HepG2 (cell line): ENCODE measurements around the gene UBE2E1. TPM values are rescaled to one million over a fixed set of nuclear protein-coding genes. Genes with fewer than 3 reads are reported as not detected.

Experiments
- ATAC-seq: fragments of 200-7000 bp; cut with Tn5 transposase; 3 replicates; pipeline ENCODE4 v1.9.1; 2020; ENCODE audit warnings: mild to moderate bottlenecking, moderate library complexity
- BruUV-seq: library from RNA; stranded (reverse); fragments of 400-500 nt; replicated peaks from 2 replicates; lab custom pipeline; 2021; lab: Mats Ljungman, UMichigan
- CTCF ChIA-PET: fragments of 300-600 bp; formaldehyde crosslinking; extraction: SDS; loops from one replicate; lab custom pipeline; 2021; ENCODE audit warnings: low total read pairs, inconsistent platforms, low intra/inter-chr PET ratio; lab: Yijun Ruan, JAX
- POLR2A ChIA-PET: fragments of 350-600 bp; sonication (Branson Sonifier 250); formaldehyde crosslinking; loops from one replicate; lab custom pipeline; 2020; ENCODE audit warnings: antibody characterized with exemption, inconsistent platforms; lab: Yijun Ruan, JAX
- DNase-seq: peaks from one replicate; pipeline ENCODE4 v3.0.0-alpha.2; 2015; ENCODE audit warnings: low spot score
- FAIRE-seq: peaks from 3 replicates; lab custom pipeline; 2011; peaks lifted over from hg19 to GRCh38; lab: Jason Lieb, UNC
- H2AFZ ChIP-seq: one replicate; pipeline ENCODE4 v1.6.1; 2011; ENCODE audit warnings: low read length, inconsistent platforms
- H3K27ac ChIP-seq: fragments of 300-600 bp; 3 replicates; pipeline ENCODE4 v1.8.0; 2011; ENCODE audit warnings: mixed run types, mild to moderate bottlenecking, mixed read lengths, low read length, inconsistent platforms; ENCODE audit not compliant: insufficient read depth; ENCODE audit errors: extremely low read length
- H3K27me3 ChIP-seq, 2 experiments: fragments of 200-600 bp in 1 of 2; 2 replicates in 1 of 2; 3 replicates in 1 of 2; pipeline versions ENCODE4 v1.6.0 to v1.8.0; 2011; ENCODE audit warnings: low read length in 2 of 2, mild to moderate bottlenecking in 2 of 2, moderate library complexity in 2 of 2, inconsistent platforms in 1 of 2; ENCODE audit not compliant: insufficient read depth in 2 of 2, control insufficient read depth in 1 of 2
- H3K36me3 ChIP-seq, 2 experiments: fragments of 200-600 bp in 1 of 2; replicated peaks in 1 of 2; 2 replicates in 1 of 2; 3 replicates in 1 of 2; pipeline versions ENCODE4 v1.5.1 to v1.8.0; 2011; ENCODE audit warnings: low read length in 2 of 2, inconsistent platforms in 1 of 2; ENCODE audit not compliant: insufficient read depth in 2 of 2, control insufficient read depth in 1 of 2
- H3K4me1 ChIP-seq: 2 replicates; pipeline ENCODE4 v1.5.1; 2012; ENCODE audit warnings: low read length, inconsistent platforms; ENCODE audit not compliant: insufficient read depth
- H3K4me2 ChIP-seq: 2 replicates; pipeline ENCODE4 v1.6.0; 2011; ENCODE audit warnings: low read depth, low read length, inconsistent platforms
- H3K4me3 ChIP-seq, 3 experiments: fragments of 200-600 bp in 1 of 3; sonication (generic), shearing (Covaris generic) in 1 of 3; replicated peaks in 1 of 3; 2 replicates each; pipeline ENCODE4 v1.5.1; 2011 to 2016; ENCODE audit warnings: low read length in 3 of 3, inconsistent platforms in 2 of 3, low read depth in 2 of 3, mild to moderate bottlenecking in 2 of 3, control low read depth in 1 of 3, mixed read lengths in 1 of 3; ENCODE audit not compliant: insufficient read depth in 1 of 3
- H3K79me2 ChIP-seq: one replicate; pipeline ENCODE4 v1.6.1; 2011; ENCODE audit warnings: low read length, inconsistent platforms; ENCODE audit not compliant: insufficient read depth
- H3K9ac ChIP-seq: 2 replicates; pipeline ENCODE4 v1.6.0; 2011; ENCODE audit warnings: mild to moderate bottlenecking, low read depth, low read length, inconsistent platforms; ENCODE audit not compliant: insufficient read depth
- H3K9me3 ChIP-seq: 2 replicates; pipeline ENCODE4 v1.5.1; 2012; ENCODE audit warnings: mild to moderate bottlenecking, low read length
- H4K20me1 ChIP-seq: 2 replicates; pipeline ENCODE4 v1.6.0; 2011; ENCODE audit warnings: inconsistent platforms, mild to moderate bottlenecking, low read length, moderate library complexity; ENCODE audit not compliant: insufficient read depth
- ISX ChIP-seq: sonication (generic); formaldehyde crosslinking; conservative IDR thresholded peaks from 2 replicates; pipeline ENCODE4 v1.5.0; 2020; ENCODE audit warnings: missing genetic modification reagents
- KAT2B ChIP-seq: fragments of 150-350 bp; IDR thresholded peaks from 2 replicates; pipeline ENCODE4 v1.6.1; 2014; ENCODE audit warnings: low read depth, low read length, borderline replicate concordance
- KLF12 ChIP-seq: sonication (generic); formaldehyde crosslinking; IDR thresholded peaks from 2 replicates; pipeline ENCODE4 v1.4.0; 2020; ENCODE audit warnings: missing genetic modification reagents, borderline replicate concordance
- LCORL ChIP-seq, 2 experiments: fragments of 450-650 bp in 1 of 2; sonication (generic) in 1 of 2; formaldehyde crosslinking in 1 of 2; IDR thresholded peaks; 2 replicates each; pipeline versions ENCODE4 v1.5.0 to v1.6.1; 2017 to 2020; ENCODE audit warnings: antibody characterized with exemption in 1 of 2, missing genetic modification reagents in 1 of 2
- PATZ1 ChIP-seq: sonication (generic); formaldehyde crosslinking; IDR thresholded peaks from 2 replicates; pipeline ENCODE4 v1.4.0; 2020; ENCODE audit warnings: missing genetic modification reagents
- SP2 ChIP-seq: sonication (generic); formaldehyde crosslinking; IDR thresholded peaks from 2 replicates; pipeline ENCODE4 v1.5.1; 2020; ENCODE audit warnings: mild to moderate bottlenecking, missing genetic modification reagents
- TRAFD1 ChIP-seq: sonication (generic); formaldehyde crosslinking; IDR thresholded peaks from 2 replicates; pipeline ENCODE4 v1.5.1; 2020; ENCODE audit warnings: missing genetic modification reagents, mild to moderate bottlenecking, borderline replicate concordance
- ZNF362 ChIP-seq: sonication (generic); formaldehyde crosslinking; IDR thresholded peaks from 2 replicates; pipeline ENCODE4 v1.4.0; 2020; ENCODE audit warnings: missing genetic modification reagents, mild to moderate bottlenecking, borderline replicate concordance
- ZNF784 ChIP-seq: sonication (generic); formaldehyde crosslinking; IDR thresholded peaks from 2 replicates; pipeline ENCODE4 v1.5.1; 2020; ENCODE audit warnings: missing genetic modification reagents, mild to moderate bottlenecking, borderline replicate concordance
- in situ Hi-C: cut with HindIII; loops from 2 replicates; pipeline ENCODE4 v1.10.0; 2017; ENCODE audit warnings: low pct_unique_long_range_greater_than_20kb; ENCODE audit not compliant: extremely low pct_ligation_motif_present
- intact Hi-C: fragments of 100-400 bp; cut with micrococcal nuclease; formaldehyde crosslinking; loops from one replicate; pipeline ENCODE4 v1.10.0; 2022; ENCODE audit not compliant: unreplicated experiment
- polyA plus RNA-seq, 8 experiments: library from polyadenylated mRNA; depleted of rRNA in 3 of 8; stranded (reverse) in 7 of 8; unstranded in 1 of 8; fragments of >200 nt; fragmentation: Illumina TruSeq in 4 of 8; extraction: Trizol in 4 of 8; gene quantifications; 2 replicates each; pipeline versions ENCODE4 v1.2.1 to v1.2.3, GENCODE V29; 2011 to 2016; ENCODE audit warnings: low read depth in 4 of 8, missing spikeins in 1 of 8, mixed read lengths in 1 of 8; ENCODE audit not compliant: insufficient read depth in 1 of 8
- total RNA-seq, 5 experiments: library from RNA; depleted of rRNA; stranded (reverse); fragments of >200 nt; fragmentation: Illumina TruSeq; extraction: Trizol; gene quantifications; 2 replicates each; pipeline ENCODE4 v1.2.3, GENCODE V29; 2016; ENCODE audit warnings: low read depth in 1 of 5

The UBE2E1 gene
- total and polyA plus RNA-seq, 2 of the 13 experiments (the other 11 are each of a cell fraction or from before 2014, with no cell fraction given): 55.4 to 61.8 TPM

GRCh38 chr3:23811919-23812318 is 6.2 kb downstream of the UBE2E1 start:
- Histone ChIP-seq H3K9me3 (no peaks in the 10 kb centered on the region), H3K27me3 (no peaks in the 10 kb centered on the region; a peak in 1 of 5 replicates), H3K4me3 (peak overlapping the region in 2 of 3 experiments; percentile 75 to 79; a peak in 3 of 6 replicates), H4K20me1 (no peaks in the 10 kb centered on the region), H3K79me2 (peaks cover 53% of the 10 kb centered on the region), H3K4me2 (peak overlapping the region; percentile 78), H3K4me1 (peaks cover 59% of the 10 kb centered on the region), H2AFZ (no peak overlapping the region), H3K9ac (peak overlapping the region; percentile 90; the same call in 1 of the 2 replicates), H3K36me3 (no peaks in the 10 kb centered on the region), H3K27ac (no peak overlapping the region)
- TF ChIP-seq PATZ1 (CRISPR knock-in tag) (no peak), ZNF362 (CRISPR knock-in tag) (no peak), KAT2B (no peak), ISX (no peak), KLF12 (CRISPR knock-in tag) (no peak), SP2 (CRISPR knock-in tag) (no peak), TRAFD1 (CRISPR knock-in tag) (no peak), ZNF784 (CRISPR knock-in tag) (no peak), LCORL (IDR thresholded peaks at IDR 0.05) (no peak), LCORL (CRISPR knock-in tag; IDR thresholded peaks at IDR 0.05) (no peak)
- CTCF ChIA-PET: no interaction called here
- BruUV-seq: TSS peak; percentile 21
- FAIRE-seq: peak; percentile 8
- POLR2A ChIA-PET: interaction anchor here (3.3 kb wide), 1 partner anchor 105 kb away, joined by 20 read pairs; the partner anchor contains the start of genes NKIRAS1 and RPL15
- DNase-seq: no peak
- intact Hi-C loops (loop anchor here (2.0 kb wide), 1 partner anchor 135 kb away; no protein-coding TSS in a partner anchor), in situ Hi-C loops (no loop called here)
- no peak for ATAC-seq
